Activated CD4-positive, alpha-beta T cell treated with anti-CD3 and anti-CD28 coated beads for 1 hour (primary cell): Measurements from ENCODE around the gene HMX1.
A peak's percentile ranks its signal among the peaks of the same experiment; 100 is the strongest.

ENCODE experiments used
- DNase-seq: peaks from one replicate; pipeline ENCODE4 v3.0.0-alpha.2; 2020

HMX1 gene

GRCh38 chr4:8871417-8872401, at the start of gene HMX1:
Gene HMX1, minus strand, starts transcription at chr4:8871839. Its CDS starts 225 bp downstream, at chr4:8871614.
- DNase-seq = no peak

- no peak for DNase-seq
Measured at GRCh38 chr4:8920969-8921368, 49.3 kb upstream of the HMX1 start.

- DNase-seq = no peak
Measured at GRCh38 chr4:8920289-8920965, 48.8 kb upstream of the HMX1 start.

GRCh38 chr4:8919651-8920288, 48.1 kb upstream of the HMX1 start:
- no peak for DNase-seq

GRCh38 chr4:8917868-8918783, 46.5 kb upstream of the HMX1 start:
- DNase-seq = peak; percentile 45

GRCh38 chr4:8917321-8917811, 45.7 kb upstream of the HMX1 start:
- no peak for DNase-seq

- no peak for DNase-seq
Measured at GRCh38 chr4:8916906-8917305, 45.3 kb upstream of the HMX1 start.

- DNase-seq = no peak
Measured at GRCh38 chr4:8916351-8916885, 44.8 kb upstream of the HMX1 start.

GRCh38 chr4:8915201-8916200, 43.9 kb upstream of the HMX1 start:
- DNase-seq = no peak

GRCh38 chr4:8914461-8915171, 43.0 kb upstream of the HMX1 start:
- DNase-seq = no peak

- DNase-seq = no peak
Measured at GRCh38 chr4:8913858-8914460, 42.3 kb upstream of the HMX1 start.

- no peak for DNase-seq
Measured at GRCh38 chr4:8913121-8913857, 41.6 kb upstream of the HMX1 start.

- DNase-seq = no peak
Measured at GRCh38 chr4:8912506-8912905, 40.9 kb upstream of the HMX1 start.

GRCh38 chr4:8912089-8912455, 40.4 kb upstream of the HMX1 start:
- no peak for DNase-seq

GRCh38 chr4:8911316-8912088, 39.9 kb upstream of the HMX1 start:
- no peak for DNase-seq

GRCh38 chr4:8910822-8911315, 39.2 kb upstream of the HMX1 start:
- no peak for DNase-seq

GRCh38 chr4:8910100-8910821, 38.6 kb upstream of the HMX1 start:
- DNase-seq = no peak
